Right lobe of liver (tissue), 6 donors: ENCODE data around the gene CHST11. TPM values are rescaled to one million over a fixed set of nuclear protein-coding genes. Genes with fewer than 3 reads are reported as not detected.

ENCODE experiments used
- ATAC-seq, 4 donors: fragments of 200-7000 bp; cut with Tn5 transposase; one replicate each; pipeline ENCODE4 v1.9.1; 2020; ENCODE audit warnings: mild to moderate bottlenecking in 4 of 4, moderate library complexity in 4 of 4
- DNase-seq, 3 donors: peaks; one replicate each; pipeline ENCODE4 v3.0.0-alpha.2; 2020
- H3K27ac ChIP-seq, 3 donors: fragments of 200-600 bp; one replicate each; pipeline ENCODE4 v1.8.0; 2022
- H3K27me3 ChIP-seq, 2 donors: fragments of 200-600 bp; one replicate each; pipeline ENCODE4 v1.8.0; 2022
- H3K36me3 ChIP-seq, 4 donors: fragments of 200-600 bp; sonication (generic) in 1 of 4; one replicate each; pipeline versions ENCODE4 v1.5.1 to v1.8.0; 2017 to 2022; ENCODE audit warnings: control low read depth in 1 of 4
- H3K4me1 ChIP-seq, 4 donors: fragments of 200-600 bp; sonication (generic) in 1 of 4; one replicate each; pipeline versions ENCODE4 v1.5.1 to v1.8.0; 2017 to 2022; ENCODE audit warnings: control low read depth in 1 of 4
- H3K4me3 ChIP-seq, 3 donors: fragments of 200-600 bp; one replicate each; pipeline ENCODE4 v1.8.0; 2022
- H3K9me3 ChIP-seq, 4 donors: fragments of 200-600 bp; sonication (generic) in 1 of 4; one replicate each; pipeline versions ENCODE4 v1.5.1 to v1.8.0; 2017 to 2022; ENCODE audit warnings: control low read depth in 1 of 4
- POLR2A ChIP-seq: fragments of 450-650 bp; IDR thresholded peaks from one replicate; pipeline ENCODE4 v1.6.1; 2017; ENCODE audit warnings: antibody characterized with exemption, mild to moderate bottlenecking
- WGBS: methylation state at CpG from one replicate; pipeline ENCODE4 v1.1.6; 2018; ENCODE audit warnings: low coverage, low lambda C conversion rate; ENCODE audit not compliant: insufficient coverage; ENCODE audit errors: missing lambda C conversion rate; 5-methylcytosine and 5-hydroxymethylcytosine counted together
- intact Hi-C, 2 donors: fragments of 100-400 bp; cut with DNase I; formaldehyde crosslinking; loops; one replicate each; pipeline versions ENCODE4 v1.11.2 to v1.14.1; 2022
- total RNA-seq, 6 experiments: library from RNA; depleted of rRNA in 2 of 6; stranded (reverse); fragments of >200 nt in 2 of 6; fragmentation: NEBNext Ultra II Directional in 3 of 6; extraction: Animal tissue kit (Norgen Biotek cat#: 25700) in 3 of 6; gene quantifications; one replicate each; pipeline versions ENCODE4 v1.1.0 to v1.2.4, GENCODE V29; 2016 to 2023
- TF ChIP-seq, protein P1 (sequence below), 4 donors: fragments of 200-600 bp in 3 of 4; fragments of 450-650 bp in 1 of 4; IDR thresholded peaks; one replicate each; pipeline versions ENCODE4 v1.5.1 to v1.8.0; 2016 to 2022; ENCODE audit warnings: antibody characterized with exemption in 4 of 4, mild to moderate bottlenecking in 2 of 4
- donor health status: DM: no; HTN: yes; CAD: no.
- donor health status: DM: no; HTN: no; CAD: no.
- donor health status: DM: no; HTN: no; CAD: no.
- donor health status: DM: no; HTN: yes; CAD: no.
- donor health status: DM: no; HTN: yes; CAD: no.

The CHST11 gene
- total RNA-seq, 6 experiments from 2014 or later = 0.57 to 10.4 (median 3.5) TPM

DNA sequence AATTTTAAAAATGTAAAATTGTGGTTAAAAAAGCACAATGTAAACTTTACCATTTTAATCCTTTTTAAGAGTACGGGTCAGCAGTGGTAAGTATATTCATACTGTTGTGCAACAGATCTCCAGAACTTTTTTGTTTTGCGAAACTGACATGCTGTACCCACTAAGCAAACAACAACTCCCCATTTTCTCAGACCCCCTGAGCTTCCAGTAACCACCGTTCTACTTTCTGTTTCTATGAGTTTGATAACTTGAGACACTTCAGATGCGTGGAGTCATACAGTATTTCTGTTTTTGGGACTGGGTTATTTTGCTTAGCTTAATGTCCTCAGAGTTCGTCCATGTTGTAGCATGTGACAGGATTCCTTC, 38.0 kb downstream of the CHST11 start:
- Histone ChIP-seq H3K4me3 (no peak overlapping the region), H3K27me3 (no peaks in the 10 kb centered on the region), H3K36me3 (no peaks in the 10 kb centered on the region), H3K9me3 (no peaks in the 10 kb centered on the region), H3K27ac (peak overlapping the region in 1 of 3 donors; percentile 10), H3K4me1 (no peaks in the 10 kb centered on the region)
- TF ChIP-seq, protein P1, sequence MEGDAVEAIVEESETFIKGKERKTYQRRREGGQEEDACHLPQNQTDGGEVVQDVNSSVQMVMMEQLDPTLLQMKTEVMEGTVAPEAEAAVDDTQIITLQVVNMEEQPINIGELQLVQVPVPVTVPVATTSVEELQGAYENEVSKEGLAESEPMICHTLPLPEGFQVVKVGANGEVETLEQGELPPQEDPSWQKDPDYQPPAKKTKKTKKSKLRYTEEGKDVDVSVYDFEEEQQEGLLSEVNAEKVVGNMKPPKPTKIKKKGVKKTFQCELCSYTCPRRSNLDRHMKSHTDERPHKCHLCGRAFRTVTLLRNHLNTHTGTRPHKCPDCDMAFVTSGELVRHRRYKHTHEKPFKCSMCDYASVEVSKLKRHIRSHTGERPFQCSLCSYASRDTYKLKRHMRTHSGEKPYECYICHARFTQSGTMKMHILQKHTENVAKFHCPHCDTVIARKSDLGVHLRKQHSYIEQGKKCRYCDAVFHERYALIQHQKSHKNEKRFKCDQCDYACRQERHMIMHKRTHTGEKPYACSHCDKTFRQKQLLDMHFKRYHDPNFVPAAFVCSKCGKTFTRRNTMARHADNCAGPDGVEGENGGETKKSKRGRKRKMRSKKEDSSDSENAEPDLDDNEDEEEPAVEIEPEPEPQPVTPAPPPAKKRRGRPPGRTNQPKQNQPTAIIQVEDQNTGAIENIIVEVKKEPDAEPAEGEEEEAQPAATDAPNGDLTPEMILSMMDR (IDR thresholded peaks at IDR 0.05) = no peak
- TF ChIP-seq POLR2A = no peak
- intact Hi-C loops = no loop called here
- WGBS = 39% methylated on average over 5 of the region's 5 CpGs
- no peak for DNase-seq
- ATAC-seq = peak in 3 of 4 donors; percentile 23 to 43 (median 36)

DNA sequence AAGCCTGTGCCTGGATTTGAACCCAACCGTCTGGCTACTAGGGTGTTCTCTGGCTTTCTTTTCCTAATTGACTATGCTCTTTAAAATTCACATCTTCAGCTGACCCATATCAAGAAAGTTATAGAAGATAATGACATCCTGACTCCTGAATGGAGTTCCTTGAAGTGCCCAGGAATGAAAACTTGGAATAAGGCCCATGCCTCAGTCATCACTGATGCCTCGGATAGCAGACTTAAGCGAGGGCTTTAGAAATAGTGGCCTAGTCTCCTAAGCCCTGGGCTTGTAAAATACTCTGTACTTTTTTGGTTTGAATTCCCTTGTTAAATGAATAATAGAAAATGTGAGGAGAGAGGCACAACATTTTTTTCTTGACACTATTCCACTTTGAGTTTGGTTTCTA, 39.0 kb downstream of the CHST11 start:
- Histone ChIP-seq H3K4me3 (no peak overlapping the region), H3K27ac (no peak overlapping the region), H3K27me3 (no peaks in the 10 kb centered on the region), H3K9me3 (no peaks in the 10 kb centered on the region), H3K36me3 (no peaks in the 10 kb centered on the region), H3K4me1 (no peaks in the 10 kb centered on the region)
- 74% methylated on average over 3 of the region's 3 CpGs for WGBS
- ATAC-seq (no peak), DNase-seq (no peak)
- intact Hi-C loops = no loop called here
- TF ChIP-seq, protein P1 (IDR thresholded peaks at IDR 0.05) = no peak
- no peak for TF ChIP-seq POLR2A

DNA sequence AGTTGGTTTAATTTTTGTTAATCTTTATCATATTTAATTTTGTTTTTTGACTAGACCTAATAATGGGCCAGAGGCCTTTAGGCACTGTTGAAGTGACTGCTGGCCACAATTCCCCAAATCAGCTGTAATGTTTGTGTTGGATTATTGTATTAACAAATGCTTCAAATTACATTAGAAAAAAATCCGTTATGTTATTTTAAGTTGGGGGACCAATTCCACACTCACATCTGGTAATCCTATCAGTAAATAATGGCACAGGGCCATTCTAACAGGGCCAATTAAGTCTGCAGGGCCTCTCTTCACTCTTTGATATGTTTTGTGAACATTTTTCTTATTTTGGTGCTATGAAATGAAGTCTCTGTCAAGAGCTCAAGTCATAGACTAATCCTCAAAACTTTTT, 39.6 kb downstream of the CHST11 start:
- DNase-seq = no peak
- no peak for ATAC-seq
- H3K36me3 ChIP-seq = no peaks in the 10 kb centered on the region
- intact Hi-C loops = no loop called here
- TF ChIP-seq POLR2A = no peak
- TF ChIP-seq, protein P1 (IDR thresholded peaks at IDR 0.05) = no peak
- no peaks in the 10 kb centered on the region for H3K9me3 ChIP-seq
- H3K27ac ChIP-seq = no peak overlapping the region
- H3K4me3 ChIP-seq = no peak overlapping the region
- WGBS = 59% methylated on average over 1 of the region's 1 CpG
- H3K27me3 ChIP-seq = no peaks in the 10 kb centered on the region
- no peaks in the 10 kb centered on the region for H3K4me1 ChIP-seq

DNA sequence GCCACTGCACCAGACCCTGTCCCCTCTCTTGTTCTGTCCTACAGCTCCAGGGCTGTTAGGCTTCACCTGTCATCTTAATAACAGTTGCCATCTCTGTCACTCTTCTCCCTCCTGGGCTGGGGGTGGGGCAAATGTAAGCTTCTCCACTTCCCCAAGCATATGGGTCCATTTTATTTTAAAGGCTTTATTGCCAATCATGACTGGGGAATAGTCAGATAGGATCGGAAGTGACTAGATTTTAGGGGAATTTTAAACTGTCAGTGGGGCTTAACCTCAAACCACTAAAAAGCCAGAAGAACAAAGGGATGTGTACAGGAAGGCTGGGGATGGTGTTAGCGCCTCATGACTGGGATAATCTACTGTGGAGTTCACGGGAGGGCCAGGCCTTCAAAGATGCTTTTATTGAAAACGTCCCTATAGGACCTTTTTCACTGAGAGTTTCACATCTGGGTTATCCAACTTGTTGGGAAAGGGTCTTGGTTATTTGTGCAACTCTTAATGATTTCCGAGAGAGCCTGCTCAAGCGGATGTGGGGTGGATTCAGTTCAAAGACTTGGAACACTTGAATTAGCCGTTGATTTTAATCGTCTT, 41.6 kb downstream of the CHST11 start:
- Histone ChIP-seq H3K4me1 (no peaks in the 10 kb centered on the region), H3K4me3 (no peak overlapping the region), H3K36me3 (no peaks in the 10 kb centered on the region), H3K9me3 (no peaks in the 10 kb centered on the region), H3K27ac (no peak overlapping the region), H3K27me3 (no peaks in the 10 kb centered on the region)
- WGBS = 69% methylated on average over 7 of the region's 8 CpGs
- ATAC-seq = no peak
- intact Hi-C loops = no loop called here
- no peak for DNase-seq
- TF ChIP-seq, protein P1 (IDR thresholded peaks at IDR 0.05) = no peak
- TF ChIP-seq POLR2A = no peak
